B cell (primary cell): Measurements from ENCODE around the gene GPR137. TPM values are rescaled to one million over a fixed set of nuclear protein-coding genes. Genes with fewer than 3 reads are reported as not detected.

Source experiments
- ATAC-seq: fragments of 200-7000 bp; cut with Tn5 transposase; one replicate; pipeline ENCODE4 v1.10.0; 2021; ENCODE audit warnings: low read depth, mild to moderate bottlenecking, moderate number of reproducible peaks, moderate library complexity
- CTCF ChIA-PET: fragments of 350-600 bp; sonication (Branson Sonifier 250); formaldehyde crosslinking; loops from one replicate; lab custom pipeline; 2021; ENCODE audit warnings: antibody characterized with exemption, inconsistent platforms; lab: Charles Lee
- POLR2A ChIA-PET: fragments of 350-600 bp; sonication (Branson Sonifier 250); formaldehyde crosslinking; loops from one replicate; lab custom pipeline; 2021; ENCODE audit warnings: antibody characterized with exemption; lab: Charles Lee
- DNase-seq: peaks from one replicate; pipeline ENCODE4 v3.0.0; 2013
- H2AFZ ChIP-seq: 2 replicates; pipeline ENCODE4 v1.6.1; 2012; ENCODE audit warnings: mild to moderate bottlenecking, low read depth, low read length; ENCODE audit not compliant: insufficient read depth, poor library complexity, severe bottlenecking
- H3K27ac ChIP-seq, 2 donors: 1 replicate in 1 of 2; 2 replicates in 1 of 2; pipeline ENCODE4 v1.5.1; 2012 to 2013; ENCODE audit warnings: low read length in 2 of 2, mild to moderate bottlenecking in 2 of 2, moderate library complexity in 1 of 2
- H3K27me3 ChIP-seq, 4 experiments: fragments of 200-600 bp in 1 of 4; sonication (generic) in 1 of 4; replicated peaks in 1 of 4; 1 replicate in 2 of 4; 2 replicates in 2 of 4; pipeline versions ENCODE4 v1.6.1 to v1.7.0; 2013 to 2016; ENCODE audit warnings: low read length in 3 of 4, mild to moderate bottlenecking in 2 of 4, mixed read lengths in 1 of 4, moderate library complexity in 1 of 4; ENCODE audit not compliant: insufficient read depth in 4 of 4, control insufficient read depth in 3 of 4; ENCODE audit errors: control extremely low read depth in 1 of 4
- H3K36me3 ChIP-seq, 2 experiments: replicated peaks in 1 of 2; 1 replicate in 1 of 2; 2 replicates in 1 of 2; pipeline versions ENCODE4 v1.6.1 to v1.7.1; 2013; ENCODE audit warnings: low read length in 1 of 2; ENCODE audit not compliant: insufficient read depth in 2 of 2, control insufficient read depth in 1 of 2; ENCODE audit errors: control extremely low read depth in 1 of 2, extremely low read depth in 1 of 2
- H3K4me1 ChIP-seq, 2 donors: fragments of 200-600 bp in 1 of 2; sonication (generic) in 1 of 2; 1 replicate in 1 of 2; 2 replicates in 1 of 2; pipeline versions ENCODE4 v1.5.1 to v1.6.1; 2013 to 2017; ENCODE audit warnings: low read length in 2 of 2; ENCODE audit not compliant: control insufficient read depth in 2 of 2, insufficient read depth in 2 of 2
- H3K4me2 ChIP-seq: replicated peaks from 2 replicates; pipeline ENCODE3; 2012; ENCODE audit warnings: mild to moderate bottlenecking, low read depth, low read length; ENCODE audit not compliant: poor library complexity, severe bottlenecking
- H3K4me3 ChIP-seq, 5 experiments: fragments of 200-600 bp in 1 of 5; sonication (generic) in 1 of 5; 1 replicate in 3 of 5; 2 replicates in 2 of 5; pipeline versions ENCODE4 v1.5.1 to v1.7.0; 2011 to 2016; ENCODE audit warnings: low read length in 4 of 5, mild to moderate bottlenecking in 4 of 5, low read depth in 2 of 5, control low read depth in 1 of 5, moderate library complexity in 1 of 5; ENCODE audit not compliant: insufficient read depth in 1 of 5; ENCODE audit errors: control extremely low read depth in 1 of 5, extremely low read depth in 1 of 5
- H3K79me2 ChIP-seq: fragments of 200-600 bp; sonication (generic); one replicate; pipeline ENCODE4 v1.6.0; 2016; ENCODE audit warnings: low read length; ENCODE audit not compliant: control insufficient read depth, insufficient read depth
- H3K9ac ChIP-seq: fragments of 200-600 bp; sonication (generic); 2 replicates; pipeline ENCODE4 v1.6.1; 2017; ENCODE audit warnings: mild to moderate bottlenecking, low read length, moderate library complexity
- H3K9me3 ChIP-seq, 3 donors: one replicate each; pipeline versions ENCODE4 v1.6.1 to v1.7.1; 2013; ENCODE audit warnings: low read length in 2 of 3; ENCODE audit not compliant: control insufficient read depth in 2 of 3, insufficient read depth in 1 of 3; ENCODE audit errors: control extremely low read depth in 1 of 3
- H4K20me1 ChIP-seq: 2 replicates; pipeline ENCODE4 v1.6.0; 2012; ENCODE audit warnings: mild to moderate bottlenecking, low read length; ENCODE audit not compliant: insufficient read depth, control insufficient read depth, poor library complexity, severe bottlenecking
- H3K27ac Mint-ChIP-seq: one replicate; pipeline ENCODE4 v1.8.0; 2021; ENCODE audit warnings: mixed read lengths
- H3K27me3 Mint-ChIP-seq: one replicate; pipeline ENCODE4 v1.8.0; 2021; ENCODE audit warnings: mixed read lengths
- H3K4me1 Mint-ChIP-seq: one replicate; pipeline ENCODE4 v1.8.0; 2021; ENCODE audit warnings: mixed read lengths
- H3K4me3 Mint-ChIP-seq: one replicate; pipeline ENCODE4 v1.8.0; 2021; ENCODE audit warnings: mixed read lengths
- H3K9me3 Mint-ChIP-seq: one replicate; pipeline ENCODE4 v1.8.0; 2022; ENCODE audit warnings: mixed read lengths; ENCODE audit not compliant: insufficient read depth
- EZH2 ChIP-seq: IDR thresholded peaks from 2 replicates; pipeline ENCODE4 v1.6.1; 2012; ENCODE audit warnings: borderline replicate concordance, low read depth, mild to moderate bottlenecking, moderate library complexity, low read length; ENCODE audit not compliant: insufficient read depth, poor library complexity, severe bottlenecking
- WGBS: methylation state at CpG from one replicate; pipeline ENCODE4 v1.1.5; 2013; ENCODE audit warnings: missing lambda C conversion rate; ENCODE audit not compliant: insufficient coverage; 5-methylcytosine and 5-hydroxymethylcytosine counted together
- intact Hi-C: fragments of 100-400 bp; cut with micrococcal nuclease; formaldehyde crosslinking; loops from one replicate; pipeline ENCODE4 v1.10.0; 2022
- polyA plus RNA-seq: library from polyadenylated mRNA; depleted of rRNA; stranded (reverse); fragments of >200 nt; gene quantifications from 2 replicates; pipeline ENCODE4 v1.2.3, GENCODE V29; 2012
- total RNA-seq, 2 donors: library from RNA; stranded (reverse); fragments of 120-200 nt in 1 of 2; gene quantifications; 1 replicate in 1 of 2; 2 replicates in 1 of 2; pipeline versions ENCODE4 v1.2.3 to v1.2.4, GENCODE V29; 2013 to 2022
- TF ChIP-seq, protein P1 (sequence below): fragments of 200-600 bp; IDR thresholded peaks from one replicate; pipeline ENCODE4 v1.8.0; 2022; ENCODE audit warnings: antibody characterized with exemption, mild to moderate bottlenecking

GPR137 gene
- total and polyA plus RNA-seq, 2 donors (not counting 1 experiment from before 2014, with no cell fraction given): 49.9 to 66.1 TPM

DNA sequence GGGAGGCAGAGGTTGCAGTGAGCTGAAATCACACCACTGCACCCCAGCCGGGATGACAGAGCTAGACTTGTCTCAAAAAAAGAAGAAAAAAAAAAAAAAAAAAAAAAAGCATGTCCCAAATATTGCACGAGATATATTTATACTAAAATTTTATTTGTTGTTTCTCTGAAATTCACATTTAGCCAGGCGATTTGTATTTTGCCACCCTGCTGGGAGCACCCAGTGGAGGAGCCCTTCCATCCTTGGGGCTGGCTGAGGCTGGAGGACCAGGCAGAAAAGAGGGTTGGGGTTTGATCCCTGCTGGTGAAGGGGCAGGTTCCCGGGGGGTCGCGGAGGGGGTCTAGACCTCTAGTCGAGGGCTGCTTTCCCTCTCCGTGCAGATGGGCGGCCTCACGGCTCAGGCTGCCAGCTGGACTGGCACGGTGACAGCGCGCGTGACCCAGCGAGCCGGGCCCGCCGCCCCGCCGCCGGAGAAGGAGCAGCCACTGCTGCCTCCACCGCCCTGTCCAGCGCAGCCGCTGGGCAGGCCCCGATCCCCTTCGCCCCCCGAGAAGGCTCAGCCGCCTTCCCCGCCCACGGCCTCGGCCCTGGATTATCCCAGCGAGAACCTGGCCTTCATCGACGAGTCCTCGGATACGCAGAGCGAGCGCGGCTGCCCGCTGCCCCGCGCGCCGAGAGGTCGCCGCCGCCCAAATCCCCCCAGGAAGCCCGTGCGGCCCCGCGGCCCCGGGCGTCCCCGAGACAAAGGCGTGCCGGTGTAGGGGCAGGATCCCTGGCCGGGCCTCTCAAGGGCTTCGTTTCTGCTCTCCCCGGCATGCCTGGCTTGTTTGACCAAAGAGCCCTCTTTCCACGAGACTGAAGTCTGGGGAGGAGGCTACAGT is 13.6 kb downstream of the GPR137 start:
- Mint-ChIP-seq H3K4me3 (peak overlapping the region; percentile 87), H3K27ac (no peak overlapping the region), H3K4me1 (peaks cover 27% of the 10 kb centered on the region), H3K9me3 (no peaks in the 10 kb centered on the region), H3K27me3 (peaks cover 50% of the 10 kb centered on the region)
- peaks cover 0 to 84% (median 54%) of the 10 kb centered on the region in 4 experiments for H3K27me3 ChIP-seq
- H3K4me1 ChIP-seq: peaks cover 34 to 43% of the 10 kb centered on the region in 2 donors
- H2AFZ ChIP-seq: peak overlapping the region; percentile 33
- CTCF ChIA-PET: interaction anchor here (0.8 to 1.0 kb wide), 2 partner anchors 30 to 94 kb away, joined by 3 to 6 read pairs; no protein-coding TSS in a partner anchor
- ATAC-seq (no peak), DNase-seq (peak; percentile 64)
- peak overlapping the region in 1 of 5 experiments; percentile 52 for H3K4me3 ChIP-seq
- no peaks in the 10 kb centered on the region for H3K36me3 ChIP-seq
- H3K4me2 ChIP-seq: peak overlapping the region; percentile 85
- peaks cover 0 to 31% (median 0%) of the 10 kb centered on the region in 3 donors for H3K9me3 ChIP-seq
- no peaks in the 10 kb centered on the region for H3K79me2 ChIP-seq
- TF ChIP-seq, protein P1, sequence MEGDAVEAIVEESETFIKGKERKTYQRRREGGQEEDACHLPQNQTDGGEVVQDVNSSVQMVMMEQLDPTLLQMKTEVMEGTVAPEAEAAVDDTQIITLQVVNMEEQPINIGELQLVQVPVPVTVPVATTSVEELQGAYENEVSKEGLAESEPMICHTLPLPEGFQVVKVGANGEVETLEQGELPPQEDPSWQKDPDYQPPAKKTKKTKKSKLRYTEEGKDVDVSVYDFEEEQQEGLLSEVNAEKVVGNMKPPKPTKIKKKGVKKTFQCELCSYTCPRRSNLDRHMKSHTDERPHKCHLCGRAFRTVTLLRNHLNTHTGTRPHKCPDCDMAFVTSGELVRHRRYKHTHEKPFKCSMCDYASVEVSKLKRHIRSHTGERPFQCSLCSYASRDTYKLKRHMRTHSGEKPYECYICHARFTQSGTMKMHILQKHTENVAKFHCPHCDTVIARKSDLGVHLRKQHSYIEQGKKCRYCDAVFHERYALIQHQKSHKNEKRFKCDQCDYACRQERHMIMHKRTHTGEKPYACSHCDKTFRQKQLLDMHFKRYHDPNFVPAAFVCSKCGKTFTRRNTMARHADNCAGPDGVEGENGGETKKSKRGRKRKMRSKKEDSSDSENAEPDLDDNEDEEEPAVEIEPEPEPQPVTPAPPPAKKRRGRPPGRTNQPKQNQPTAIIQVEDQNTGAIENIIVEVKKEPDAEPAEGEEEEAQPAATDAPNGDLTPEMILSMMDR: no peak
- peak; percentile 94 for TF ChIP-seq EZH2
- WGBS: 4% methylated on average over 56 of the region's 60 CpGs
- H3K27ac ChIP-seq: no peak overlapping the region
- H4K20me1 ChIP-seq: peaks cover 16% of the 10 kb centered on the region
- H3K9ac ChIP-seq: peak overlapping the region; percentile 48
- POLR2A ChIA-PET: interaction anchor here (0.7 kb wide), 1 partner anchor 268 kb away, joined by 9 read pairs; no protein-coding TSS in a partner anchor
- intact Hi-C loops: no loop called here
